SK-N-SH treated with all-trans-retinoic acid at 6 μM for 48 hours (cell line): ENCODE data around the gene HAPLN2.
"Not testable (repeated sequence)": the region's sequence is repeated elsewhere in the genome, so short reads cannot be mapped to it uniquely, and the experiment has no call there.

Source experiments
- CREB5 ChIP-seq: fragments of 250-450 bp; sonication (Bioruptor Pico); IDR thresholded peaks from 2 replicates; pipeline ENCODE4 v1.5.1; 2020; ENCODE audit warnings: low read depth, mild to moderate bottlenecking, moderate library complexity
- TF ChIP-seq, protein P1 (sequence below): fragments of 250-450 bp; sonication (Bioruptor Pico); IDR thresholded peaks from 2 replicates; pipeline ENCODE4 v1.8.0; 2020; ENCODE audit warnings: mild to moderate bottlenecking, moderate library complexity, borderline replicate concordance

GRCh38 chr1:156587927-156588326 lies 31.3 kb upstream of the HAPLN2 start:
- TF ChIP-seq CREB5 = not testable (repeated sequence)
- TF ChIP-seq, protein P1, sequence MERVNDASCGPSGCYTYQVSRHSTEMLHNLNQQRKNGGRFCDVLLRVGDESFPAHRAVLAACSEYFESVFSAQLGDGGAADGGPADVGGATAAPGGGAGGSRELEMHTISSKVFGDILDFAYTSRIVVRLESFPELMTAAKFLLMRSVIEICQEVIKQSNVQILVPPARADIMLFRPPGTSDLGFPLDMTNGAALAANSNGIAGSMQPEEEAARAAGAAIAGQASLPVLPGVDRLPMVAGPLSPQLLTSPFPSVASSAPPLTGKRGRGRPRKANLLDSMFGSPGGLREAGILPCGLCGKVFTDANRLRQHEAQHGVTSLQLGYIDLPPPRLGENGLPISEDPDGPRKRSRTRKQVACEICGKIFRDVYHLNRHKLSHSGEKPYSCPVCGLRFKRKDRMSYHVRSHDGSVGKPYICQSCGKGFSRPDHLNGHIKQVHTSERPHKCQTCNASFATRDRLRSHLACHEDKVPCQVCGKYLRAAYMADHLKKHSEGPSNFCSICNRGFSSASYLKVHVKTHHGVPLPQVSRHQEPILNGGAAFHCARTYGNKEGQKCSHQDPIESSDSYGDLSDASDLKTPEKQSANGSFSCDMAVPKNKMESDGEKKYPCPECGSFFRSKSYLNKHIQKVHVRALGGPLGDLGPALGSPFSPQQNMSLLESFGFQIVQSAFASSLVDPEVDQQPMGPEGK (CRISPR knock-in tag) = not testable (repeated sequence)
